Vagina (tissue), 2 donors: ENCODE results near the gene ABCC12.

Experiments
- CTCF ChIP-seq, 3 experiments: fragments of 450-650 bp in 2 of 3; fragments of 200-600 bp in 1 of 3; sonication (generic) in 1 of 3; IDR thresholded peaks; one replicate each; pipeline ENCODE4 v1.5.1; 2017 to 2019; ENCODE audit warnings: antibody characterized with exemption in 3 of 3, mild to moderate bottlenecking in 2 of 3, moderate library complexity in 2 of 3
- POLR2A ChIP-seq, 2 donors: fragments of 450-650 bp; IDR thresholded peaks; one replicate each; pipeline ENCODE4 v1.6.1; 2017; ENCODE audit warnings: antibody characterized with exemption in 2 of 2, mild to moderate bottlenecking in 2 of 2, moderate library complexity in 2 of 2
- POLR2AphosphoS5 ChIP-seq, 2 donors: sonication (generic); formaldehyde crosslinking; IDR thresholded peaks; one replicate each; pipeline ENCODE4 v1.9.0; 2017; ENCODE audit warnings: antibody characterized with exemption in 2 of 2, mild to moderate bottlenecking in 2 of 2, low read depth in 1 of 2; ENCODE audit not compliant: insufficient read depth in 1 of 2

DNA sequence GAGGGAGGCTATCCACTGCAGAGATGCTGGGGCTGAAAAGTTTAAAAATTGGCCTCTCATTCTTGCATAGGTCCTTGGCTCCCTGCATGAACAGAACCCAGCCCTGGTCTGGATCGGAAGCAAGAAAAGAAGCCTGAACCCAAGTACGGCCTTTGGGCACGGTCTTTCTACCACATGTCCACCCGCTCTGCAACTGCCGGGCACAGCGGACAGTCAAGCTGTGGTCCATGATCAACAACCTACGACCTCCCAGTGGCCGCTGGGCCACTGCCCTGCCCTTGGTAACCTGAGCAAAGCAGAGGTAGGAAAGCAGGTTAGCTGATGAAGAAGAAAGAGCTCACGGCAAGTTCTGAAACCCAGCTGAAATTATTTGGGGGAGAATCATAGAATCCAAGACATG is 3.6 kb downstream of the ABCC12 start:
- TF ChIP-seq CTCF (IDR thresholded peaks at IDR 0.05) (no peak), POLR2A (IDR thresholded peaks at IDR 0.05) (no peak), POLR2AphosphoS5 (IDR thresholded peaks at IDR 0.05; ENCODE audit: insufficient read depth in 1 of 2, low read depth in 1 of 2) (no peak)
